Tibial nerve (tissue), 4 donors: ENCODE data around the gene ARAF.

Experiments used
- EP300 ChIP-seq, 2 donors: sonication (generic); formaldehyde crosslinking; IDR thresholded peaks; one replicate each; pipeline ENCODE4 v1.6.1; 2017; ENCODE audit warnings: antibody characterized with exemption in 2 of 2, mild to moderate bottlenecking in 1 of 2
- POLR2A ChIP-seq, 2 donors: fragments of 450-650 bp; IDR thresholded peaks; one replicate each; pipeline ENCODE4 v1.6.1; 2017; ENCODE audit warnings: antibody characterized with exemption in 2 of 2, mild to moderate bottlenecking in 2 of 2, moderate library complexity in 2 of 2
- TF ChIP-seq, protein P1 (sequence below), 5 experiments: fragments of 200-600 bp in 3 of 5; fragments of 450-650 bp in 2 of 5; sonication (generic) in 3 of 5; IDR thresholded peaks; one replicate each; pipeline ENCODE4 v1.5.1; 2016 to 2019; ENCODE audit warnings: antibody characterized with exemption in 5 of 5, mild to moderate bottlenecking in 3 of 5, moderate library complexity in 2 of 5

DNA sequence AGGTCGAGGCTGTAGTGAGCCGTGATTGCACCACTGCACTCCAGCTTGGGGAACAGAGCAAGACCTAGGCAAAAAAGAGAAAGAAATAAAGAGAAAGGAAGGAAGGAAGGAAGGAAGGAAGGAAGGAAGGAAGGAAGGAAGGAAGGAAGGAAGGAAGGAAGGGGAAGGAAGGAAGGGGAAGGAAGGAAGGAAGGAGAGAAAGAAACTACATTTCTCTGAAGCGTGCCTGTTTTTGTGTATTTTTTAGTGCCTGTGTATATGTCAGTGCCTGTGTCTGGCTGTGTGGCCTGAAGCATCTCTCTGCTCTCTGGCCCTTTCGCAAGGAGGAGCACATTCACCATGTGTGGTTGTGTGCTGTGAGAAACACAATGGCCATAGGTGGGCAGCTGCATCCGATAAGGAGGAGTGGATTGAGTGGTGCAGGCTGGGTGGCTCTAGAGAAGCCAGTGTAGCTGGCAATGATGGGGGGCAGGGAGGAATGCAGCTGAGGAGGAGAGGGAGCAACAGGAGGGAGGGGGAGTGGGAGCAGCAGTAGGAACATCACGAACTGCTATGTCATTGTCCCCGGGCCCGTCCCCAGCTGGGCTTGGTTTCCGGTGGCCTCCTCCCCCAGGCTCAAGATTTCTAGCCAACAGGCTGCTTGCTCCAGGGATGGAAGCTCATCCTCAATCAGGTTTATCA lies 47.3 kb downstream of the ARAF start:
- TF ChIP-seq POLR2A (IDR thresholded peaks at IDR 0.05) (no peak), EP300 (IDR thresholded peaks at IDR 0.05) (no peak)
- TF ChIP-seq, protein P1, sequence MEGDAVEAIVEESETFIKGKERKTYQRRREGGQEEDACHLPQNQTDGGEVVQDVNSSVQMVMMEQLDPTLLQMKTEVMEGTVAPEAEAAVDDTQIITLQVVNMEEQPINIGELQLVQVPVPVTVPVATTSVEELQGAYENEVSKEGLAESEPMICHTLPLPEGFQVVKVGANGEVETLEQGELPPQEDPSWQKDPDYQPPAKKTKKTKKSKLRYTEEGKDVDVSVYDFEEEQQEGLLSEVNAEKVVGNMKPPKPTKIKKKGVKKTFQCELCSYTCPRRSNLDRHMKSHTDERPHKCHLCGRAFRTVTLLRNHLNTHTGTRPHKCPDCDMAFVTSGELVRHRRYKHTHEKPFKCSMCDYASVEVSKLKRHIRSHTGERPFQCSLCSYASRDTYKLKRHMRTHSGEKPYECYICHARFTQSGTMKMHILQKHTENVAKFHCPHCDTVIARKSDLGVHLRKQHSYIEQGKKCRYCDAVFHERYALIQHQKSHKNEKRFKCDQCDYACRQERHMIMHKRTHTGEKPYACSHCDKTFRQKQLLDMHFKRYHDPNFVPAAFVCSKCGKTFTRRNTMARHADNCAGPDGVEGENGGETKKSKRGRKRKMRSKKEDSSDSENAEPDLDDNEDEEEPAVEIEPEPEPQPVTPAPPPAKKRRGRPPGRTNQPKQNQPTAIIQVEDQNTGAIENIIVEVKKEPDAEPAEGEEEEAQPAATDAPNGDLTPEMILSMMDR (IDR thresholded peaks at IDR 0.05): no peak
